ENCODE results near the gene IPO9. TPM values are rescaled to one million over a fixed set of nuclear protein-coding genes. Genes with fewer than 3 reads are reported as not detected.

IPO9 gene
- total and polyA plus RNA-seq, 10 of the 15 experiments (the other 5 are each of a cell fraction or from before 2014, with no cell fraction given), result 19.1 to 77.3 (median 34.1) TPM

DNA sequence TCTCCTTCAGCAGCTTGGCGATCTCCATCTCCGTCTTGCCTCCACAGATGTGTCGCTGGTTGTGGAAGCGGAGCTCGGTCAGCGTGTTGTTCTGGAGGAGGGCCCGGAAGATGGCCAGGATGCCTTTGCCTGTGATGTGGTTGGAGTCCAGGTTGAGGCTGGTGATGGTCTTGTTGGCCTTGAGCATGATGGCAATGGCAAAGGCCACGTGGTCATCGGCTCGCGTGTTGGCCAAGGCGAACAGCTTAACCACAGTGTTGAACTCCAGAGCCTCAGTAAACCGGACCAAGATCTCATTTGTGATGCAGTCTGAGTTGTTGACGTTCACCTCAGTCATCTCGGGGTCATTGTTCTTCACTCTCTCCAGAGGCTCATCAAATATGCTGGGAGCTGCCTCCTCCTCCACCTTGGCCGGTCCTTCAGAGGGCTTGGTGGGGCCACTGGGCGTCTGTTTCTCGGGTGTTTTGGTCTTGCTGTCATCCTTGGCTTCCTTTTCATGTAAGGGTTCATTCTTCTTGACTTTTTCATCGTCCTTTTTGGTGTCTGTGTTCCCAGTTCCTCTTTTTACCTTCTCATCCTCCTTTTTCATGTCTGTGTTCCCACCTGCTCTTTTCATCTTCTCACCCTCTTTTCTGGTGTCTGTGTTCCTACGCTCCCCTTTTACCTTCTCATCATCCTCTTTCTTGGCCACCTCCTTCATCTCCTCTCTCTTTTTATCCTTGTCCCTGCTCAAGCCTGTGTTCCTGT lies 70.9 kb downstream of the IPO9 start:
- Histone ChIP-seq H3K27me3 (replicated peaks in 1 of 2; ENCODE audit: control insufficient read depth in 2 of 2, insufficient read depth in 2 of 2, low read length in 1 of 2) (no peaks in the 10 kb centered on the region), H3K36me3 (ENCODE audit: control insufficient read depth in 2 of 2, insufficient read depth in 2 of 2, low read length in 1 of 2) (no peaks in the 10 kb centered on the region), H4K20me1 (ENCODE audit: control insufficient read depth, insufficient read depth) (no peaks in the 10 kb centered on the region), H3K4me1 (ENCODE audit: control insufficient read depth, insufficient read depth, low read length) (no peaks in the 10 kb centered on the region), H3K27ac (ENCODE audit: control insufficient read depth, insufficient read depth) (no peak overlapping the region), H3K4me2 (ENCODE audit: control insufficient read depth, insufficient read depth) (no peak overlapping the region), H3K79me2 (ENCODE audit: control insufficient read depth, insufficient read depth, low read length) (no peaks in the 10 kb centered on the region), H2AFZ (ENCODE audit: control insufficient read depth, low read depth, low read length) (no peak overlapping the region), H3K9ac (ENCODE audit: control insufficient read depth, insufficient read depth, low read length) (no peak overlapping the region), H3K4me3 (no peak overlapping the region), H3K9me3 (replicated peaks; ENCODE audit: control insufficient read depth, insufficient read depth, low read length) (no peaks in the 10 kb centered on the region)
- intact Hi-C loops (cut with micrococcal nuclease; ENCODE audit: unreplicated experiment) (no loop called here), in situ Hi-C loops (cut with MboI) (no loop called here)
- ATAC-seq (no peak), FAIRE-seq (no peak), DNase-seq (ENCODE audit: low read depth, low spot score) (no peak)
- ChIA-PET SMC1A (ENCODE audit: uncharacterized antibody, unreplicated experiment) (interaction anchor here (1.0 to 1.1 kb wide), 2 partner anchors 72 to 74 kb away, joined by 4 to 6 read pairs; no protein-coding TSS in a partner anchor), CTCF (interaction anchor here (0.7 to 10.2 kb wide), 3 partner anchors 8 to 92 kb away, joined by 3 to 233 read pairs (median 3); no protein-coding TSS in a partner anchor), RAD21 (ENCODE audit: unreplicated experiment) (interaction anchor here (0.9 to 1.1 kb wide), 2 partner anchors 19 to 73 kb away, joined by 3 read pairs; no protein-coding TSS in a partner anchor), POLR2A (no interaction called here)
- no peak for TF ChIP-seq BRCA1 (IDR thresholded peaks at IDR 0.05; ENCODE audit: low read depth, low read length)
- TF ChIP-seq SPI1 (IDR thresholded peaks at IDR 0.05; ENCODE audit: borderline replicate concordance, insufficient read depth, low read depth, low read length), result peak; percentile 80; the same call in 1 of the 2 replicates
- TF ChIP-seq IRF4 (IDR thresholded peaks at IDR 0.05; ENCODE audit: low read depth, low read length), result 0 out of 2 replicates have a peak, but pooled peaks have one; percentile 13
- 69% methylated on average over 20 of the region's 20 CpGs for WGBS (ENCODE audit: insufficient coverage, insufficient replicate concordance, low lambda C conversion rate, missing lambda C conversion rate)
- BruUV-seq (replicated peaks), result no TSS peak

DNA sequence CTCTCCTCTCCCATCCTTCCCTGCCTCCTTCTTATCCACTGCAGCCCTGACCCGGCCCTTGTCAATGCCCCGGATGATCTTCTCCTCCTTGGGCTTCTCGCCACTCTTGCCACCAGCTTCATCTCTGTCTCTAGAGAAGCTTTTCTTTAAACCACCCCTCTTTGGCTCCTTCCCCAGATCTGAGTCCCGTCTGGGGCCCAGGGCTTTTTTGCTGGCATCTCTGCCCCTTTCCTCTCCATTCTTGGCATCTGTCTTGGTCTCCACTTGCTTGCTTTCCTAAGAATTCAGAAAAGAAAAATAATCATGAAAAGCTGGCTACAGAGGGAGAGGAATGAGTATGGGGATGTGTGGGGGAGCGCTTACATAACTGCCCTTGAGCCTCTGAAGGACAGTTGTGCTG lies 71.5 kb downstream of the IPO9 start:
- Histone ChIP-seq H3K79me2 (ENCODE audit: control insufficient read depth, insufficient read depth, low read length) (no peaks in the 10 kb centered on the region), H3K27me3 (replicated peaks in 1 of 2; ENCODE audit: control insufficient read depth in 2 of 2, insufficient read depth in 2 of 2, low read length in 1 of 2) (no peaks in the 10 kb centered on the region), H3K4me3 (no peak overlapping the region), H2AFZ (ENCODE audit: control insufficient read depth, low read depth, low read length) (no peak overlapping the region), H3K36me3 (ENCODE audit: control insufficient read depth in 2 of 2, insufficient read depth in 2 of 2, low read length in 1 of 2) (no peaks in the 10 kb centered on the region), H3K27ac (ENCODE audit: control insufficient read depth, insufficient read depth) (no peak overlapping the region), H3K9ac (ENCODE audit: control insufficient read depth, insufficient read depth, low read length) (no peak overlapping the region), H3K4me2 (ENCODE audit: control insufficient read depth, insufficient read depth) (no peak overlapping the region), H4K20me1 (ENCODE audit: control insufficient read depth, insufficient read depth) (no peaks in the 10 kb centered on the region), H3K4me1 (ENCODE audit: control insufficient read depth, insufficient read depth, low read length) (no peaks in the 10 kb centered on the region), H3K9me3 (replicated peaks; ENCODE audit: control insufficient read depth, insufficient read depth, low read length) (no peaks in the 10 kb centered on the region)
- CTCF ChIA-PET, result interaction anchor here (0.6 to 1.1 kb wide), 2 partner anchors 9 to 23 kb away, joined by 3 read pairs; no protein-coding TSS in a partner anchor
- in situ Hi-C loops (cut with MboI), result no loop called here
- FAIRE-seq (no peak), ATAC-seq (no peak), DNase-seq (ENCODE audit: low read depth, low spot score) (no peak)
- intact Hi-C loops (cut with micrococcal nuclease; ENCODE audit: unreplicated experiment), result no loop called here
- POLR2A ChIA-PET, result no interaction called here
- RAD21 ChIA-PET (ENCODE audit: unreplicated experiment), result no interaction called here
- no TSS peak for BruUV-seq (replicated peaks)
- WGBS (ENCODE audit: insufficient coverage, insufficient replicate concordance, low lambda C conversion rate, missing lambda C conversion rate), result 35% methylated on average over 5 of the region's 5 CpGs
- SMC1A ChIA-PET (ENCODE audit: uncharacterized antibody, unreplicated experiment), result no interaction called here
- TF ChIP-seq CEBPZ (IDR thresholded peaks at IDR 0.05; ENCODE audit: low read depth, low read length), result no peak
- TF ChIP-seq SREBF1 (IDR thresholded peaks at IDR 0.05; ENCODE audit: low read length), result no peak
- TF ChIP-seq RAD21 (IDR thresholded peaks at IDR 0.05; ENCODE audit: insufficient read depth, low read depth, low read length), result no peak
- no peak for TF ChIP-seq TCF12 (IDR thresholded peaks at IDR 0.05; ENCODE audit: low read depth, low read length)
- TF ChIP-seq REST (IDR thresholded peaks at IDR 0.05; ENCODE audit: low read depth, low read length), result no peak

Data from GM12878 (cell line).